ENCODE measurements around the gene ARHGAP36. TPM values are rescaled to one million over a fixed set of nuclear protein-coding genes. Genes with fewer than 3 reads are reported as not detected.

Gene ARHGAP36
- 1 to 10 TPM in 1 of 4 donors, not detected in 3; 1.3 TPM for polyA plus RNA-seq
- long read RNA-seq, donor 1: 0 reads
- long read RNA-seq, donor 2: 0 reads
- long read RNA-seq, donor 3: 0 reads
- long read RNA-seq, donor 4: 0 reads
- long read RNA-seq, donor 5: 0 reads
- long read RNA-seq, donor 6: 0 reads
- long read RNA-seq, donor 7: 0 reads
- long read RNA-seq, donor 8, partial matches to known transcripts: 10 of 13 reads
- long read RNA-seq, donor 8, other reads (novel, unspliced or antisense): 0 of 13 reads
- long read RNA-seq, donor 9: 0 reads
- long read RNA-seq, donor 10: 0 reads

- Histone ChIP-seq H3K4me1 (ENCODE audit: control insufficient read depth in 3 of 3, insufficient read depth in 2 of 3, low read depth in 1 of 3, low read length in 2 of 3) (no peaks in the 10 kb centered on the region), H3K4me3 (ENCODE audit: low read depth in 1 of 3, low read length in 3 of 3) (no peak within 1 kb of the TSS), H3K27ac (ENCODE audit: low read depth in 1 of 3, low read length in 2 of 3) (no peak within 1 kb of the TSS), H3K9me3 (ENCODE audit: control insufficient read depth in 2 of 2, insufficient read depth in 1 of 2, low read depth in 1 of 2, low read length in 1 of 2) (no peaks in the 10 kb centered on the region), H3K27me3 (ENCODE audit: control insufficient read depth in 3 of 3, insufficient read depth in 3 of 3, low read length in 3 of 3) (peaks cover 0 to 24% (median 2%) of the 10 kb centered on the region in 3 donors), H3K36me3 (ENCODE audit: control insufficient read depth in 3 of 3, insufficient read depth in 2 of 3, low read depth in 1 of 3, low read length in 3 of 3) (no peaks in the 10 kb centered on the region)
- FAIRE-seq (no peak), DNase-seq (no peak)
- 4 to 41% (median 11%) methylated on average over 22 to 62 of the region's 62 CpGs for WGBS, 3 donors
These were observed at the start of gene ARHGAP36 for GRCh38 chrX:131058136-131058868. Gene ARHGAP36 (plus strand): TSS chrX:131058346. CDS start chrX:131081666, 23,320 bp downstream.

DNA sequence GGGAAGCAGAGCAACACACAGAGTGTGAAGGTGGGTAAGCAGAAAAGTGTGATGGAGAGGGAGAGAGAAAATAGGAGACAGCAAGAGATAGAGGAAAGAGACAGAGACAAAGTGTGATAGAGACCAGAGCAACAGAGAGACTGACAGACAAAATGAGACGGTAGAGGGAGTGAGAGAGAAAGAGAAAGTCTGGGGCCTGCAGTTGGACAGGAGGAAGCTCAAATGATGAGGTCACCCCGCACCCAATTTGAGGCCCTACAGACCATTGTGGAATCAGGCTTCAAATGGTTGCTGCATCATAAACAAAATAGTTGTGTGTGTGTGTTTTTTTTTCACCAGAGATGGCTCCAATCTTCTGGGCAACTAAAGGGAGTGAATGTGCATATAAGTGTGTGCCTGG, 48.0 kb upstream of the ARHGAP36 start:
- 47 to 60% (median 49%) methylated on average over 2 of the region's 2 CpGs for WGBS, 3 donors
- Histone ChIP-seq H3K4me1 (ENCODE audit: control insufficient read depth in 3 of 3, insufficient read depth in 2 of 3, low read depth in 1 of 3, low read length in 2 of 3) (no peaks in the 10 kb centered on the region), H3K27ac (ENCODE audit: low read depth in 1 of 3, low read length in 2 of 3) (no peak overlapping the region), H3K36me3 (ENCODE audit: control insufficient read depth in 3 of 3, insufficient read depth in 2 of 3, low read depth in 1 of 3, low read length in 3 of 3) (no peaks in the 10 kb centered on the region), H3K27me3 (ENCODE audit: control insufficient read depth in 3 of 3, insufficient read depth in 3 of 3, low read length in 3 of 3) (peaks cover 0 to 3% (median 0%) of the 10 kb centered on the region in 3 donors), H3K4me3 (ENCODE audit: low read depth in 1 of 3, low read length in 3 of 3) (no peak overlapping the region), H3K9me3 (ENCODE audit: control insufficient read depth in 2 of 2, insufficient read depth in 1 of 2, low read depth in 1 of 2, low read length in 1 of 2) (no peaks in the 10 kb centered on the region)
- FAIRE-seq (no peak), DNase-seq (no peak)

GRCh38 chrX:131025336-131025735, 32.8 kb upstream of the ARHGAP36 start:
- H3K27ac ChIP-seq (ENCODE audit: low read depth in 1 of 3, low read length in 2 of 3): no peak overlapping the region
- FAIRE-seq: no peak
- no peaks in the 10 kb centered on the region for H3K9me3 ChIP-seq (ENCODE audit: control insufficient read depth in 2 of 2, insufficient read depth in 1 of 2, low read depth in 1 of 2, low read length in 1 of 2)
- no peaks in the 10 kb centered on the region for H3K27me3 ChIP-seq (ENCODE audit: control insufficient read depth in 3 of 3, insufficient read depth in 3 of 3, low read length in 3 of 3)
- no peaks in the 10 kb centered on the region for H3K36me3 ChIP-seq (ENCODE audit: control insufficient read depth in 3 of 3, insufficient read depth in 2 of 3, low read depth in 1 of 3, low read length in 3 of 3)
- no peaks in the 10 kb centered on the region for H3K4me1 ChIP-seq (ENCODE audit: control insufficient read depth in 3 of 3, insufficient read depth in 2 of 3, low read depth in 1 of 3, low read length in 2 of 3)
- no peak for DNase-seq
- WGBS, 3 donors: 42 to 59% (median 51%) methylated on average over 3 of the region's 3 CpGs
- H3K4me3 ChIP-seq (ENCODE audit: low read depth in 1 of 3, low read length in 3 of 3): no peak overlapping the region

- Histone ChIP-seq H3K4me1 (ENCODE audit: control insufficient read depth in 3 of 3, insufficient read depth in 2 of 3, low read depth in 1 of 3, low read length in 2 of 3) (no peaks in the 10 kb centered on the region), H3K27ac (ENCODE audit: low read depth in 1 of 3, low read length in 2 of 3) (no peak overlapping the region), H3K9me3 (ENCODE audit: control insufficient read depth in 2 of 2, insufficient read depth in 1 of 2, low read depth in 1 of 2, low read length in 1 of 2) (no peaks in the 10 kb centered on the region), H3K36me3 (ENCODE audit: control insufficient read depth in 3 of 3, insufficient read depth in 2 of 3, low read depth in 1 of 3, low read length in 3 of 3) (no peaks in the 10 kb centered on the region), H3K27me3 (ENCODE audit: control insufficient read depth in 3 of 3, insufficient read depth in 3 of 3, low read length in 3 of 3) (no peaks in the 10 kb centered on the region), H3K4me3 (ENCODE audit: low read depth in 1 of 3, low read length in 3 of 3) (no peak overlapping the region)
- DNase-seq (no peak), FAIRE-seq (no peak)
- 63 to 74% (median 66%) methylated on average over 2 of the region's 2 CpGs for WGBS, 3 donors
These were observed 25.6 kb upstream of the ARHGAP36 start for GRCh38 chrX:131032354-131033230.

- no peaks in the 10 kb centered on the region for H3K27me3 ChIP-seq (ENCODE audit: control insufficient read depth in 3 of 3, insufficient read depth in 3 of 3, low read length in 3 of 3)
- H3K4me3 ChIP-seq (ENCODE audit: low read depth in 1 of 3, low read length in 3 of 3): no peak overlapping the region
- DNase-seq (no peak), FAIRE-seq (no peak)
- no peaks in the 10 kb centered on the region for H3K4me1 ChIP-seq (ENCODE audit: control insufficient read depth in 3 of 3, insufficient read depth in 2 of 3, low read depth in 1 of 3, low read length in 2 of 3)
- H3K9me3 ChIP-seq (ENCODE audit: control insufficient read depth in 2 of 2, insufficient read depth in 1 of 2, low read depth in 1 of 2, low read length in 1 of 2): no peaks in the 10 kb centered on the region
- H3K27ac ChIP-seq (ENCODE audit: low read depth in 1 of 3, low read length in 2 of 3): no peak overlapping the region
- H3K36me3 ChIP-seq (ENCODE audit: control insufficient read depth in 3 of 3, insufficient read depth in 2 of 3, low read depth in 1 of 3, low read length in 3 of 3): no peaks in the 10 kb centered on the region
- 68 to 82% (median 78%) methylated on average over 7 of the region's 7 CpGs for WGBS, 3 donors
These were observed 24.1 kb upstream of the ARHGAP36 start for GRCh38 chrX:131034063-131034462.

DNA sequence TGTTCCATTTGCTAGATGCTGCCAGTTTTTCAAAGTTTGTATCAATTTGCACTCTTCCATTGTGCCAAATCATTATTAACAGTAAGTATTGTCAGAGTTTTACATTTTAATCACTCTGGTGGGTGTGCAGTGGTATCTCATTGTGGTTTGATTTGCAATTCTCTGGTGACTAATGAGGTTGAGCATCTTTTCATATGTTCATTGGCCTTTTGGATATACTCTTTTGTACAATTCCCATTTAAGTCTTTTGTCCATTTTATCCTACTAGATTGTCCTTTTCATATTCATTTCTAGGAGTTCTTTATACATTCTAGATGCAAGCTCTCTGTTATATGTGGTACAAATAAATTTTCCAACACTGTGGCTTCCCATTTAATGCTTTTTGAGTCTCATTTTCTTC, 17.4 kb upstream of the ARHGAP36 start:
- no peak for FAIRE-seq

GRCh38 chrX:131041667-131042066, 16.5 kb upstream of the ARHGAP36 start:
- Histone ChIP-seq H3K4me1 (ENCODE audit: control insufficient read depth in 3 of 3, insufficient read depth in 2 of 3, low read depth in 1 of 3, low read length in 2 of 3) (no peaks in the 10 kb centered on the region), H3K4me3 (ENCODE audit: low read depth in 1 of 3, low read length in 3 of 3) (no peak overlapping the region), H3K9me3 (ENCODE audit: control insufficient read depth in 2 of 2, insufficient read depth in 1 of 2, low read depth in 1 of 2, low read length in 1 of 2) (no peaks in the 10 kb centered on the region), H3K27me3 (ENCODE audit: control insufficient read depth in 3 of 3, insufficient read depth in 3 of 3, low read length in 3 of 3) (peaks cover 0 to 3% (median 0%) of the 10 kb centered on the region in 3 donors), H3K36me3 (ENCODE audit: control insufficient read depth in 3 of 3, insufficient read depth in 2 of 3, low read depth in 1 of 3, low read length in 3 of 3) (no peaks in the 10 kb centered on the region), H3K27ac (ENCODE audit: low read depth in 1 of 3, low read length in 2 of 3) (no peak overlapping the region)
- 68 to 86% (median 78%) methylated on average over 6 of the region's 6 CpGs for WGBS, 3 donors
- FAIRE-seq (no peak), DNase-seq (no peak)

More for the DNA sequence above, 17.4 kb upstream of the ARHGAP36 start:
- no peak for DNase-seq
- no peak overlapping the region for H3K27ac ChIP-seq (ENCODE audit: low read depth in 1 of 3, low read length in 2 of 3)
- H3K4me3 ChIP-seq (ENCODE audit: low read depth in 1 of 3, low read length in 3 of 3): no peak overlapping the region
- H3K4me1 ChIP-seq (ENCODE audit: control insufficient read depth in 3 of 3, insufficient read depth in 2 of 3, low read depth in 1 of 3, low read length in 2 of 3): no peaks in the 10 kb centered on the region
- no peaks in the 10 kb centered on the region for H3K9me3 ChIP-seq (ENCODE audit: control insufficient read depth in 2 of 2, insufficient read depth in 1 of 2, low read depth in 1 of 2, low read length in 1 of 2)
- peaks cover 0 to 2% (median 0%) of the 10 kb centered on the region in 3 donors for H3K27me3 ChIP-seq (ENCODE audit: control insufficient read depth in 3 of 3, insufficient read depth in 3 of 3, low read length in 3 of 3)
- no peaks in the 10 kb centered on the region for H3K36me3 ChIP-seq (ENCODE audit: control insufficient read depth in 3 of 3, insufficient read depth in 2 of 3, low read depth in 1 of 3, low read length in 3 of 3)

DNA sequence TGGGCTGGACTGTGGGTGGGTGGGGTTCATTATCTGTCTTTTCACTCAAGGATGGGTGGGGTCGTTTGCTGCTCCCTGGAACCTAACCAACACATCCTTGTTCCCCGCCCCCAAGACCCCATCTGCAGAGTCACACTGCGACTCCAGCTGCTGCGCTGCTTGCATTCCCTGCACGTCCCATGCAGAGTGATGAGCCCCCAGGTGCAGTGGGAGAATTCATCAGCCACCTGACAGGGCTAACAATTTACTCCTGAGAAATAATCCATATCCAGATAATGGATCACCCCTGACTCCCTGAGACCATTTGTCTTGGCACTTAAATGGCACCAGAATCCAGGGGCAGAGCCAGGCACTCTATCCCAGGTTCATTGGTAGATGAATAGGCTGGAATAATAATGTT, 12.4 kb upstream of the ARHGAP36 start:
- Histone ChIP-seq H3K36me3 (ENCODE audit: control insufficient read depth in 3 of 3, insufficient read depth in 2 of 3, low read depth in 1 of 3, low read length in 3 of 3) (no peaks in the 10 kb centered on the region), H3K27me3 (ENCODE audit: control insufficient read depth in 3 of 3, insufficient read depth in 3 of 3, low read length in 3 of 3) (peaks cover 0 to 3% (median 0%) of the 10 kb centered on the region in 3 donors), H3K9me3 (ENCODE audit: control insufficient read depth in 2 of 2, insufficient read depth in 1 of 2, low read depth in 1 of 2, low read length in 1 of 2) (no peaks in the 10 kb centered on the region), H3K27ac (ENCODE audit: low read depth in 1 of 3, low read length in 2 of 3) (no peak overlapping the region), H3K4me3 (ENCODE audit: low read depth in 1 of 3, low read length in 3 of 3) (no peak overlapping the region), H3K4me1 (ENCODE audit: control insufficient read depth in 3 of 3, insufficient read depth in 2 of 3, low read depth in 1 of 3, low read length in 2 of 3) (no peaks in the 10 kb centered on the region)
- DNase-seq (no peak), FAIRE-seq (no peak)
- 42 to 52% (median 51%) methylated on average over 5 of the region's 5 CpGs for WGBS, 3 donors
